OCI-LY3 (cell line): ENCODE data around the gene ARHGAP40.

ENCODE experiments used
- EZH2phosphoT487 ChIP-seq: fragments of 200-600 bp; shearing (Covaris generic); IDR thresholded peaks from 2 replicates; pipeline ENCODE4 v1.6.1; 2018; ENCODE audit warnings: antibody characterized with exemption, mixed run types, low read depth
- TF ChIP-seq, protein P1 (sequence below): fragments of 200-600, 300-600 bp; sonication (generic); IDR thresholded peaks from 2 replicates; pipeline ENCODE4 v1.5.1; 2014; ENCODE audit warnings: antibody characterized with exemption, low read length, low read depth

- TF ChIP-seq, protein P1, sequence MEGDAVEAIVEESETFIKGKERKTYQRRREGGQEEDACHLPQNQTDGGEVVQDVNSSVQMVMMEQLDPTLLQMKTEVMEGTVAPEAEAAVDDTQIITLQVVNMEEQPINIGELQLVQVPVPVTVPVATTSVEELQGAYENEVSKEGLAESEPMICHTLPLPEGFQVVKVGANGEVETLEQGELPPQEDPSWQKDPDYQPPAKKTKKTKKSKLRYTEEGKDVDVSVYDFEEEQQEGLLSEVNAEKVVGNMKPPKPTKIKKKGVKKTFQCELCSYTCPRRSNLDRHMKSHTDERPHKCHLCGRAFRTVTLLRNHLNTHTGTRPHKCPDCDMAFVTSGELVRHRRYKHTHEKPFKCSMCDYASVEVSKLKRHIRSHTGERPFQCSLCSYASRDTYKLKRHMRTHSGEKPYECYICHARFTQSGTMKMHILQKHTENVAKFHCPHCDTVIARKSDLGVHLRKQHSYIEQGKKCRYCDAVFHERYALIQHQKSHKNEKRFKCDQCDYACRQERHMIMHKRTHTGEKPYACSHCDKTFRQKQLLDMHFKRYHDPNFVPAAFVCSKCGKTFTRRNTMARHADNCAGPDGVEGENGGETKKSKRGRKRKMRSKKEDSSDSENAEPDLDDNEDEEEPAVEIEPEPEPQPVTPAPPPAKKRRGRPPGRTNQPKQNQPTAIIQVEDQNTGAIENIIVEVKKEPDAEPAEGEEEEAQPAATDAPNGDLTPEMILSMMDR, result no peak
- TF ChIP-seq EZH2phosphoT487, result no peak
Observed at GRCh38 chr20:38663660-38664059, 62.1 kb downstream of the ARHGAP40 start.
